BJ (cell line): Measurements from ENCODE around the gene SLC6A6. TPM values are rescaled to one million over a fixed set of nuclear protein-coding genes. Genes with fewer than 3 reads are reported as not detected.

Source experiments
- CTCF ChIA-PET: fragments of 350-600 bp; formaldehyde crosslinking; extraction: SDS; loops from one replicate; lab custom pipeline; 2021; ENCODE audit warnings: antibody characterized with exemption, inconsistent platforms; lab: Yijun Ruan, JAX
- POLR2A ChIA-PET: fragments of 300-600 bp; sonication (Branson Sonifier 250); formaldehyde crosslinking; extraction: SDS; loops from one replicate; lab custom pipeline; 2021; ENCODE audit warnings: antibody characterized with exemption; lab: Charles Lee
- DNase-seq: peaks from one replicate; pipeline ENCODE4 v3.0.0-alpha.2; 2011; ENCODE audit warnings: low read depth
- H3K27me3 ChIP-seq: 2 replicates; pipeline ENCODE4 v1.6.0; 2011; ENCODE audit warnings: low read length; ENCODE audit not compliant: control insufficient read depth, insufficient read depth
- H3K36me3 ChIP-seq: 2 replicates; pipeline ENCODE4 v1.5.1; 2011; ENCODE audit warnings: low read length; ENCODE audit not compliant: control insufficient read depth, insufficient read depth
- H3K4me3 ChIP-seq: 2 replicates; pipeline ENCODE4 v1.5.1; 2011; ENCODE audit warnings: low read depth, mild to moderate bottlenecking, control low read depth, low read length
- CTCF ChIP-seq: IDR thresholded peaks from 2 replicates; pipeline ENCODE4 v1.5.1; 2011; ENCODE audit warnings: low read depth, mild to moderate bottlenecking, control low read depth, inconsistent platforms, low read length, moderate library complexity; ENCODE audit not compliant: insufficient read depth
- polyA plus RNA-seq: library from polyadenylated mRNA; depleted of rRNA; stranded (reverse); fragments of >200 nt; gene quantifications from 2 replicates; pipeline ENCODE4 v1.2.3, GENCODE V29; 2011

Gene SLC6A6
- polyA plus RNA-seq, 1 experiment: 114 TPM

- H3K27me3 ChIP-seq: no peaks in the 10 kb centered on the region
- no peak overlapping the region for H3K4me3 ChIP-seq
- peaks cover 54% of the 10 kb centered on the region for H3K36me3 ChIP-seq
- ChIA-PET POLR2A (no interaction called here), CTCF (interaction anchor here (1.1 to 4.5 kb wide), 3 partner anchors 39 to 263 kb away, joined by 3 to 49 read pairs (median 29); no protein-coding TSS in a partner anchor)
- DNase-seq: no peak
- TF ChIP-seq CTCF: no peak
Observed at GRCh38 chr3:14465425-14465824, 63.0 kb downstream of the SLC6A6 start.

GRCh38 chr3:14466179-14466903, 63.9 kb downstream of the SLC6A6 start:
- Histone ChIP-seq H3K36me3 (peaks cover 53% of the 10 kb centered on the region), H3K27me3 (no peaks in the 10 kb centered on the region), H3K4me3 (no peak overlapping the region)
- TF ChIP-seq CTCF: no peak
- CTCF ChIA-PET: interaction anchor here (1.0 to 4.5 kb wide), 11 partner anchors 13 to 342 kb away, joined by 3 to 49 read pairs (median 5); partner anchors contain the start of genes CHCHD4, SLC6A6 and TMEM43
- POLR2A ChIA-PET: no interaction called here
- DNase-seq: no peak

GRCh38 chr3:14467814-14468620, 65.6 kb downstream of the SLC6A6 start:
- Histone ChIP-seq H3K27me3 (no peaks in the 10 kb centered on the region), H3K4me3 (no peak overlapping the region), H3K36me3 (peaks cover 45% of the 10 kb centered on the region)
- CTCF ChIA-PET: interaction anchor here (0.6 to 4.5 kb wide), 26 partner anchors 9 to 776 kb away, joined by 3 to 49 read pairs (median 4); partner anchors contain the start of genes CHCHD4, LSM3, SLC6A6 and TMEM43
- peak; percentile 78 for TF ChIP-seq CTCF
- POLR2A ChIA-PET: no interaction called here
- DNase-seq: no peak

- no peak for TF ChIP-seq CTCF
- ChIA-PET POLR2A (no interaction called here), CTCF (interaction anchor here (0.6 to 4.5 kb wide), 18 partner anchors 10 to 777 kb away, joined by 3 to 49 read pairs (median 4); partner anchors contain the start of genes CHCHD4, LSM3, TMEM43 and XPC)
- H3K36me3 ChIP-seq: peaks cover 44% of the 10 kb centered on the region
- H3K27me3 ChIP-seq: no peaks in the 10 kb centered on the region
- DNase-seq: no peak
- no peak overlapping the region for H3K4me3 ChIP-seq
Observed at GRCh38 chr3:14468621-14468981, 66.2 kb downstream of the SLC6A6 start.

GRCh38 chr3:14470461-14470860, 68.1 kb downstream of the SLC6A6 start:
- no peak for DNase-seq
- Histone ChIP-seq H3K36me3 (peaks cover 43% of the 10 kb centered on the region), H3K27me3 (no peaks in the 10 kb centered on the region), H3K4me3 (no peak overlapping the region)
- CTCF ChIA-PET: interaction anchor here (0.9 to 1.3 kb wide), 4 partner anchors 208 to 284 kb away, joined by 3 to 4 read pairs (median 3); no protein-coding TSS in a partner anchor
- POLR2A ChIA-PET: no interaction called here
- no peak for TF ChIP-seq CTCF
